Measurements from ENCODE around the gene CNOT3.

Gene CNOT3

DNA sequence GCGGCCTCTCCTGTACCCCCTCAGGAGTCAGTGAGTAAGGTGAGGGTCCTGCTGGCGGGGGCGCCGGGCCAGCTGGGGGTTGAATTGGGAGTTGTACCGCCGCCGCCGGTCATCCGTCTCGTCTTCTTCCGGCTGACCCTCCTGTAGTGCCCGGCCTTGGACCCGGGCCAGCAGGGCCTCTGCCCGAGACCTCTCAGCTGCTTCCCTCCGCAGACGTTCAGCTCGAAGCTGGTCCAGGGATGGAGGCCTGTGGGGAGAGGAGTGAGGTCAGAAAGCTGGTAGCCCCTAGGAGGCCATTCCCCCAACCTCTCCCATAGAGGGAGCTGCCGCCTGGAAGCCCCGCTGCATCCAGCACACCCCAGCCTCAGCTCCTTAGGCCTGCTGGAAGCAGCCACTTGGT, 18.1 kb downstream of the CNOT3 start:
- Histone ChIP-seq H3K27me3 (no peaks in the 10 kb centered on the region), H3K4me3 (ENCODE audit: low read depth, low read length) (no peak overlapping the region), H3K36me3 (peaks cover 70% of the 10 kb centered on the region), H3K4me1 (no peaks in the 10 kb centered on the region), H3K9me3 (no peaks in the 10 kb centered on the region)
- DNase-seq, result no peak
- TF ChIP-seq, protein P1, sequence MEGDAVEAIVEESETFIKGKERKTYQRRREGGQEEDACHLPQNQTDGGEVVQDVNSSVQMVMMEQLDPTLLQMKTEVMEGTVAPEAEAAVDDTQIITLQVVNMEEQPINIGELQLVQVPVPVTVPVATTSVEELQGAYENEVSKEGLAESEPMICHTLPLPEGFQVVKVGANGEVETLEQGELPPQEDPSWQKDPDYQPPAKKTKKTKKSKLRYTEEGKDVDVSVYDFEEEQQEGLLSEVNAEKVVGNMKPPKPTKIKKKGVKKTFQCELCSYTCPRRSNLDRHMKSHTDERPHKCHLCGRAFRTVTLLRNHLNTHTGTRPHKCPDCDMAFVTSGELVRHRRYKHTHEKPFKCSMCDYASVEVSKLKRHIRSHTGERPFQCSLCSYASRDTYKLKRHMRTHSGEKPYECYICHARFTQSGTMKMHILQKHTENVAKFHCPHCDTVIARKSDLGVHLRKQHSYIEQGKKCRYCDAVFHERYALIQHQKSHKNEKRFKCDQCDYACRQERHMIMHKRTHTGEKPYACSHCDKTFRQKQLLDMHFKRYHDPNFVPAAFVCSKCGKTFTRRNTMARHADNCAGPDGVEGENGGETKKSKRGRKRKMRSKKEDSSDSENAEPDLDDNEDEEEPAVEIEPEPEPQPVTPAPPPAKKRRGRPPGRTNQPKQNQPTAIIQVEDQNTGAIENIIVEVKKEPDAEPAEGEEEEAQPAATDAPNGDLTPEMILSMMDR (IDR thresholded peaks at IDR 0.05; ENCODE audit: low read depth, low read length), result no peak

DNA sequence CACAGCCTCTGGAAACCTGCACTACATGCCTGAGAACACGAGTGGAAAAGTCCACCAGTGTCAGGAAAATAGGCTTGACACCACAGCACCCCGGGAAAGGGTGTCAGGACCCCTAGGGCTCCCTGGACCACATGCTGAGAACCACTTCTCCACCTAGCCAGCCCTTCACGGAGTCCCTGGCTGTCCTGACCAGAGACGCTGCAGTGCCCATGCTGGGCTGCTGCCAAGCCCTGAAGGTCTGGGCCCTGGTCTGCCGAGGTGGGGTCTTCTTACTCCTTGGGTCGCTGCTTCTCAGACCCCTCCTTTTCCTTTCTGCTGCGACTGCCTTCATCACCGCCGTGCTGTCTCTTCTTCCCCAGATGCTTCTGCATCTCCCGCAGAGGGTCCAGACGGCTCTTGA, 18.9 kb downstream of the CNOT3 start:
- DNase-seq, result no peak

DNA sequence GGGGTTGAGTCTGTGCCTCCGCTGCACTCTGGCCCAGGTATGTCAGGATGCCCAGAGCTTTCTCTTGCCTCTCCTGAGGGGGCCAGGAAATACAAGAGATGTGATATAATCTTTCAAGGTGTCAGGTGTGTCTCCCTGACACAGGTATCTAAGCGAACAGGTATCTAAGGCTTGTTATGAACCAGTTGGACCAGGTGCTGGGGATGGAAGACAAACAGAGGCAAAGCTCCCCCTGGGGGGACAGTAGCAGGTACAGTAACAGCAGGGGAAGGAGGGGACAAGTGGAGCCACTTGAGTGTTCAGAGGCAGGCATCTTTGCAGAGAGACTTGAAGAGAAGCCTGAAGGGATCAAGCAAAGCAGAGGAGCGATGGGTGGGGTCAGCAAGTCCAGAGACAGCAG, 19.4 kb downstream of the CNOT3 start:
- Histone ChIP-seq H3K9me3 (no peaks in the 10 kb centered on the region), H3K36me3 (peaks cover 60% of the 10 kb centered on the region), H3K27me3 (no peaks in the 10 kb centered on the region), H3K4me3 (ENCODE audit: low read depth, low read length) (no peak overlapping the region), H3K4me1 (no peaks in the 10 kb centered on the region)
- no peak for DNase-seq
- TF ChIP-seq, protein P1 (IDR thresholded peaks at IDR 0.05; ENCODE audit: low read depth, low read length), result no peak

More for the DNA sequence above, 18.9 kb downstream of the CNOT3 start:
- H3K9me3 ChIP-seq, result no peaks in the 10 kb centered on the region
- H3K4me3 ChIP-seq (ENCODE audit: low read depth, low read length), result no peak overlapping the region
- TF ChIP-seq, protein P1 (IDR thresholded peaks at IDR 0.05; ENCODE audit: low read depth, low read length), result no peak
- peaks cover 65% of the 10 kb centered on the region for H3K36me3 ChIP-seq
- no peaks in the 10 kb centered on the region for H3K4me1 ChIP-seq
- no peaks in the 10 kb centered on the region for H3K27me3 ChIP-seq

DNA sequence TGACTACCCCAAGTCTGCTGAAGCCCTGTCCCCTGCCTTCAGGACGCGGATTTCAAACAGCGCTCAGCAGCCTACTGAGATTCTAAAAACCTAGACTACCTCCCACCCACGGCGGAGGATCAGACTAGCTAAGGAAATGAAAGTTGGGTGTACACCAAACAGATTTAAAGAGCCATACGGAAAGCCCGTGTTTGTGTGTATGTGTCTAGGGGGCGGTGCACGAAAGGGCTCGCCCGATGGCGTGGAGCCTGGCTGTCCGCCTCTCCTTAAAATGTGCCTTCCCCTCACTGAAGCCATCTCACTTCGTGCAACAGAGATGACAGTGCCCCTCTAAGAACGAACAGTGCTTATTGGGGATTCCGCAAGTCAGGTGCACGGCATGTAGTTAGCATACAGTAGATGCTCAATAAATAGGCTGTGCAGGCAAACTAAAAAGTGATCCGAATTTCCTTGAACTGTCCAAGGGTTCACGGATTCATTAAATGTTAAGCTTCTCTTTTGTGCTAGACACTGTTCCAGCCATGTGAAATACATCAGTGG, 21.3 kb downstream of the CNOT3 start:
- peaks cover 41% of the 10 kb centered on the region for H3K36me3 ChIP-seq
- TF ChIP-seq, protein P1 (IDR thresholded peaks at IDR 0.05; ENCODE audit: low read depth, low read length), result no peak
- no peaks in the 10 kb centered on the region for H3K9me3 ChIP-seq
- H3K27me3 ChIP-seq, result no peaks in the 10 kb centered on the region
- DNase-seq, result no peak
- no peaks in the 10 kb centered on the region for H3K4me1 ChIP-seq
- peak overlapping the region; percentile 84 for H3K4me3 ChIP-seq (ENCODE audit: low read depth, low read length)

DNA sequence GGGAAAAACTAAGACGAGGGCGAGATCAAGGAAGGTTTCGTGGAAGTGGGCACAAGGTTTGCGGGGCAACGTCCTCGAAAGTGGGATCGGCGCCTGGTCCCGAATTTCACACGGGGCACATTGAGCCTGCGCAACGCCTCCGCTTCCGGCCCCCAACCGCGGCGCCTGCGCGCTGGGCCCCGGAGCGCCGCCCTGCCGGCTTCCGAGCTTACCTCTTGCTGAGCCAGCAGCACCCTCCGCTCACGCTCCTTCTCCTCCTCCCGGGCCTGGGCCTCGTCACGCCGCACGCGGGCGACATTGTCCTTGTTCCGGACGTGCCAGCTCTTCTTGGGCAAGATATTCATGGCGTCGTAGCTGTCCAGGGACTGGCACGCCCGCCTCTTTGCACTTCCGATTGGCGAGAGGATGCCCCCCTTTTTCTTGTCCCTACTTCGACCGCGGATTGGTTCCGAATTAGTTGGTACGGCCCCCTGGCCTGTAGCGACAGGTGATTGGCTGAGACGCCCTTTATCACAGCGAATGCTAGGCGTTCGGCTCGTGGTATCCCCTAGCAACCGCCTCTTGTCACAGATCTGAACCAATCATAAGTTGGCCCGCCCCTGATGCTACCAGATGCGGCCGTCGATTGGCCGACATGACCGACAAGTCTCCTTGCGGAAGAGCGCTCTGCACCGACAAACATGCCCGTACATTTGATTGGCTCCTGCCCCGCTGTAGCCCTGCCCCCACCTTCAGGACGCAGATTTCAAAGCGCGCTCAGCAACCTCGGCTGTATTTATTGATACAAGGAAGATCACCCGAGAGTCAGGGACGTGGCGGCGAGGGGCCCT, 22.0 kb downstream of the CNOT3 start, which contains the start of gene LENG1:
Gene LENG1, minus strand, starts transcription at position 370 of the 830 bp plus-strand sequence. Its CDS starts 26 bp downstream, at position 344.
- H3K27me3 ChIP-seq, result no peaks in the 10 kb centered on the region
- peak within 1 kb of the TSS; percentile 86 for H3K4me3 ChIP-seq (ENCODE audit: low read depth, low read length)
- H3K36me3 ChIP-seq, result peaks cover 36% of the 10 kb centered on the region
- peak; percentile 99 for DNase-seq
- TF ChIP-seq, protein P1 (IDR thresholded peaks at IDR 0.05; ENCODE audit: low read depth, low read length), result peak; percentile 7; the same call in 1 of the 2 replicates
- no peaks in the 10 kb centered on the region for H3K9me3 ChIP-seq
- no peaks in the 10 kb centered on the region for H3K4me1 ChIP-seq
